ENCODE data around the gene ICE2.

ICE2 gene

DNA sequence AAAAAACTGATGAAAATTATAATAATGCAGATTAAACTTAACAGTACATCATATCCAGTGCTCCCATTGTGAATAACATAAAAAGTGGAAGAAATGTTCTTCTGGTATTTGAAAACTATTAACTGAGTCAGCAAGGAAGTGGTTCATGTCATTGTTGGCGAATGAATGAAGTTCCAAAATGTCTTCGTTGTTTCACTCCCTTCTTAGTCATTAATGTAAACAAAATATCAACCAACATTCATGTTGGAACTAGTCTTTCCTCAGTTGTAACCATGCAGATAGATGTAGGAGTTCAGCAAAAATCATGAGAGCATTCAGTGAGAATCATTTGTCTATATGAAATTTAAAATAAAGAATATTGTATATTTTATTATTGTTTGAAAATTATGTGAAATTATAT, 44.1 kb upstream of the ICE2 start:
- H3K27me3 ChIP-seq, result no peaks in the 10 kb centered on the region
- TF ChIP-seq, protein P1, sequence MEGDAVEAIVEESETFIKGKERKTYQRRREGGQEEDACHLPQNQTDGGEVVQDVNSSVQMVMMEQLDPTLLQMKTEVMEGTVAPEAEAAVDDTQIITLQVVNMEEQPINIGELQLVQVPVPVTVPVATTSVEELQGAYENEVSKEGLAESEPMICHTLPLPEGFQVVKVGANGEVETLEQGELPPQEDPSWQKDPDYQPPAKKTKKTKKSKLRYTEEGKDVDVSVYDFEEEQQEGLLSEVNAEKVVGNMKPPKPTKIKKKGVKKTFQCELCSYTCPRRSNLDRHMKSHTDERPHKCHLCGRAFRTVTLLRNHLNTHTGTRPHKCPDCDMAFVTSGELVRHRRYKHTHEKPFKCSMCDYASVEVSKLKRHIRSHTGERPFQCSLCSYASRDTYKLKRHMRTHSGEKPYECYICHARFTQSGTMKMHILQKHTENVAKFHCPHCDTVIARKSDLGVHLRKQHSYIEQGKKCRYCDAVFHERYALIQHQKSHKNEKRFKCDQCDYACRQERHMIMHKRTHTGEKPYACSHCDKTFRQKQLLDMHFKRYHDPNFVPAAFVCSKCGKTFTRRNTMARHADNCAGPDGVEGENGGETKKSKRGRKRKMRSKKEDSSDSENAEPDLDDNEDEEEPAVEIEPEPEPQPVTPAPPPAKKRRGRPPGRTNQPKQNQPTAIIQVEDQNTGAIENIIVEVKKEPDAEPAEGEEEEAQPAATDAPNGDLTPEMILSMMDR (IDR thresholded peaks at IDR 0.05), result no peak

GRCh38 chr15:60520825-60521368, 42.0 kb upstream of the ICE2 start:
- Histone ChIP-seq H3K4me3 (ENCODE audit: low read depth in 1 of 2, low read length in 1 of 2) (no peak overlapping the region), H3K9me3 (no peaks in the 10 kb centered on the region), H3K36me3 (no peaks in the 10 kb centered on the region), H3K27me3 (no peaks in the 10 kb centered on the region), H3K27ac (no peak overlapping the region), H3K4me1 (ENCODE audit: control insufficient read depth in 1 of 2, insufficient read depth in 1 of 2, low read depth in 1 of 2, low read length in 1 of 2) (no peaks in the 10 kb centered on the region)
- TF ChIP-seq, protein P1 (IDR thresholded peaks at IDR 0.05), result peak; percentile 74

More for the DNA sequence above, 44.1 kb upstream of the ICE2 start:
- H3K9me3 ChIP-seq, result no peaks in the 10 kb centered on the region
- no peaks in the 10 kb centered on the region for H3K36me3 ChIP-seq
- H3K27ac ChIP-seq, result no peak overlapping the region
- no peaks in the 10 kb centered on the region for H3K4me1 ChIP-seq (ENCODE audit: control insufficient read depth in 1 of 2, insufficient read depth in 1 of 2, low read depth in 1 of 2, low read length in 1 of 2)
- H3K4me3 ChIP-seq (ENCODE audit: low read depth in 1 of 2, low read length in 1 of 2), result no peak overlapping the region

DNA sequence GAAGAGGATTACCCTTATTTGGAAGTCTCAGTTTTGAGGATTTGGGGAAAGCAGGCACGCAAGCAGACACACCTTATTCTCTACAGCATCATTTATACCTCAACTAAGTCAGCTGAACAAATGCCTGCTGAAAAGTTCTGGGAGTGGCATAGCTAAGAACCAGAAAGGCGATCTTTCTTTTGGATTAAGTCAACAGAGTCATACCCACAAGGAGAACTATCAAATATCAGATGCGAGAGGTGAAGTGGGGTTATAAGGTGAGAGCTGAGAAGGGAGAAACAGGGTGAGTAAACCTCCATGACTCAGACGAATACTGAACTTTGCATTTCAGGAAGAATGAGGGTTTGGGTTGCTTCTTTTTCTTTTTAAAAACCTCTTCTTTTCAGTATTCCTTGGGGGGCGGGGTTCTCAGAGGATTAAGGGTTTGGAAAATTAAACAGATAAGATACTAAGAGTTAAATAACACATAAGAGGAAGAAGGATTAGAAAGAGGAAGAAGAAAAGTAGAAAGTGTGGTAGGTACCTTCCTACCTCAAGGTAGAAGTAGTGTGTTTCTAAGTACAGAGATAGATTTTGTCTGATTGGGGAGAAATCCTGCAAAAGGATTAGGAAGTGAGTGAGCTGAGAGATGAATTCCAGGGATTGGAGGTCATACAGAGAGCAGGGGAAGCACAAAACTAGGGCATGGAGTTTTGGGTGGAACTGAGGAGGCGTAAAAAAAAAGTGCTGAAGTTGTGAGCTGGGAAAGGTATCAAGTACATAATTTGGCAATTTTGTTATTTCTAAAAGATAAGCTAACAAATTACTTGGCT, 41.3 kb upstream of the ICE2 start:
- no peaks in the 10 kb centered on the region for H3K36me3 ChIP-seq

GRCh38 chr15:60519218-60519617, 40.3 kb upstream of the ICE2 start:
- Histone ChIP-seq H3K27me3 (no peaks in the 10 kb centered on the region), H3K27ac (no peak overlapping the region), H3K4me3 (ENCODE audit: low read depth in 1 of 2, low read length in 1 of 2) (no peak overlapping the region), H3K36me3 (no peaks in the 10 kb centered on the region), H3K9me3 (no peaks in the 10 kb centered on the region), H3K4me1 (ENCODE audit: control insufficient read depth in 1 of 2, insufficient read depth in 1 of 2, low read depth in 1 of 2, low read length in 1 of 2) (no peaks in the 10 kb centered on the region)
- TF ChIP-seq, protein P1 (IDR thresholded peaks at IDR 0.05), result no peak

More for the DNA sequence above, 41.3 kb upstream of the ICE2 start:
- H3K4me3 ChIP-seq (ENCODE audit: low read depth in 1 of 2, low read length in 1 of 2), result no peak overlapping the region
- H3K9me3 ChIP-seq, result no peaks in the 10 kb centered on the region
- TF ChIP-seq, protein P1 (IDR thresholded peaks at IDR 0.05), result no peak
- H3K27ac ChIP-seq, result no peak overlapping the region
- no peaks in the 10 kb centered on the region for H3K4me1 ChIP-seq (ENCODE audit: control insufficient read depth in 1 of 2, insufficient read depth in 1 of 2, low read depth in 1 of 2, low read length in 1 of 2)
- H3K27me3 ChIP-seq, result no peaks in the 10 kb centered on the region

DNA sequence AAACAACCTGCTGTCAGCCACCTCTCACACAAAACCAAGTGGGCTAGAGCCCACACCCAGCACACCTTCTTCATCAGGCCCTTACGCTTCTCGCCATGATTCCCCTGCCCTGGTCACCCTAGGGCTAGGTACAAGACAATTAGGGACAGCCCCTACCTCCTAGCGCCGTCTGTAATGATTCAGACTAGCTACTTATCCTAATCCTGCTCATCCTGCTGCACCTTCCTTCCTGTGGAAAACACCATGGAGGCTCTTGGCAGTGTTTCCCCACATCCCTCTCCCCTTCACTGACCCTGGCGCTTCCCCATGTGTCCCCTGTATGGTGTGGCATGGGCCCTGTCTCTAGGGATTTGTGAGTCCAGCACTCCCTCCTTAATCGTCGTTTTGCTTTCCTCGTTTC, 39.6 kb upstream of the ICE2 start:
- TF ChIP-seq, protein P1 (IDR thresholded peaks at IDR 0.05), result no peak

More for the DNA sequence above, 39.6 kb upstream of the ICE2 start:
- Histone ChIP-seq H3K9me3 (no peaks in the 10 kb centered on the region), H3K4me1 (ENCODE audit: control insufficient read depth in 1 of 2, insufficient read depth in 1 of 2, low read depth in 1 of 2, low read length in 1 of 2) (no peaks in the 10 kb centered on the region), H3K27ac (no peak overlapping the region), H3K27me3 (no peaks in the 10 kb centered on the region), H3K36me3 (no peaks in the 10 kb centered on the region), H3K4me3 (ENCODE audit: low read depth in 1 of 2, low read length in 1 of 2) (no peak overlapping the region)
